Neural cell (in vitro differentiated cells): ENCODE measurements around the gene EFTUD2. TPM values are rescaled to one million over a fixed set of nuclear protein-coding genes. Genes with fewer than 3 reads are reported as not detected.

ENCODE experiments used
- H2AFZ ChIP-seq: fragments of 200-600, 300-800 bp; sonication (generic), shearing (Covaris generic); 2 replicates; pipeline ENCODE4 v1.6.0; 2014; ENCODE audit warnings: low read depth, mild to moderate bottlenecking, antibody characterized with exemption, low read length, moderate library complexity
- H3F3A ChIP-seq: fragments of 200-600 bp; shearing (Covaris generic); 2 replicates; pipeline ENCODE4 v1.6.1; 2016; ENCODE audit warnings: mild to moderate bottlenecking, moderate library complexity, mixed read lengths, antibody characterized with exemption, low read length; ENCODE audit not compliant: insufficient read depth, poor library complexity, severe bottlenecking
- H3K27ac ChIP-seq: fragments of 200-600, 300-800 bp; sonication (generic), shearing (Covaris generic); 2 replicates; pipeline ENCODE4 v1.5.1; 2014; ENCODE audit warnings: mild to moderate bottlenecking, low read length, moderate library complexity
- H3K27me3 ChIP-seq: fragments of 300-800, 200-600 bp; sonication (generic), shearing (Covaris generic); 2 replicates; pipeline ENCODE4 v1.6.0; 2014; ENCODE audit warnings: mild to moderate bottlenecking, low read depth, low read length, moderate library complexity; ENCODE audit not compliant: insufficient read depth
- H3K36me3 ChIP-seq: fragments of 300-800, 200-600 bp; sonication (generic), shearing (Covaris generic); 2 replicates; pipeline ENCODE4 v1.5.1; 2014; ENCODE audit warnings: mild to moderate bottlenecking, antibody characterized with exemption, low read length, moderate library complexity; ENCODE audit not compliant: insufficient read depth
- H3K4me2 ChIP-seq: fragments of 300-800, 200-600 bp; sonication (generic), shearing (Covaris generic); 2 replicates; pipeline ENCODE4 v1.6.0; 2014; ENCODE audit warnings: mild to moderate bottlenecking, low read length
- H3K4me3 ChIP-seq: fragments of 300-800, 200-600 bp; sonication (generic), shearing (Covaris generic); 2 replicates; pipeline ENCODE4 v1.5.1; 2014; ENCODE audit warnings: mild to moderate bottlenecking, low read length, moderate library complexity
- H3K79me2 ChIP-seq: fragments of 200-600 bp; shearing (Covaris generic); replicated peaks from 2 replicates; pipeline ENCODE4 v1.6.0; 2014; ENCODE audit warnings: mild to moderate bottlenecking, low read length, moderate library complexity; ENCODE audit not compliant: insufficient read depth
- H3K9ac ChIP-seq: fragments of 300-800, 200-600 bp; sonication (generic), shearing (Covaris generic); 2 replicates; pipeline ENCODE4 v1.6.1; 2016; ENCODE audit warnings: mild to moderate bottlenecking, low read length, mixed read lengths
- H3K9me2 ChIP-seq: fragments of 200-600 bp; shearing (Covaris generic); 2 replicates; pipeline ENCODE4 v1.6.1; 2016; ENCODE audit warnings: mild to moderate bottlenecking, low read length, mixed read lengths; ENCODE audit not compliant: insufficient read depth
- H3K9me3 ChIP-seq: fragments of 200-600, 300-800 bp; sonication (generic), shearing (Covaris generic); 2 replicates; pipeline ENCODE4 v1.6.1; 2016; ENCODE audit warnings: mild to moderate bottlenecking, mixed run types, low read length, moderate library complexity, mixed read lengths
- H4K20me1 ChIP-seq: fragments of 200-600 bp; shearing (Covaris generic); 2 replicates; pipeline ENCODE4 v1.6.1; 2016; ENCODE audit warnings: mild to moderate bottlenecking, mixed run types; ENCODE audit not compliant: insufficient read depth
- EP300 ChIP-seq: fragments of 450-650 bp; conservative IDR thresholded peaks from 2 replicates; pipeline ENCODE4 v1.6.1; 2014; ENCODE audit warnings: antibody characterized with exemption, mild to moderate bottlenecking, moderate library complexity; ENCODE audit not compliant: poor library complexity, severe bottlenecking
- EZH2 ChIP-seq: fragments of 200-600, 300-800 bp; shearing (Covaris generic), sonication (generic); IDR thresholded peaks from 2 replicates; pipeline ENCODE4 v1.6.1; 2014; ENCODE audit warnings: antibody characterized with exemption, low read length, borderline replicate concordance, mild to moderate bottlenecking; ENCODE audit not compliant: insufficient read depth, poor library complexity, severe bottlenecking
- MXI1 ChIP-seq: fragments of 450-650 bp; conservative IDR thresholded peaks from 2 replicates; pipeline ENCODE4 v1.6.1; 2014; ENCODE audit warnings: antibody characterized with exemption, mild to moderate bottlenecking; ENCODE audit not compliant: poor library complexity, severe bottlenecking
- RAD21 ChIP-seq: fragments of 450-650 bp; conservative IDR thresholded peaks from 2 replicates; pipeline ENCODE4 v1.6.1; 2014; ENCODE audit warnings: antibody characterized with exemption, mild to moderate bottlenecking, moderate library complexity
- REST ChIP-seq: IDR thresholded peaks from 2 replicates; pipeline ENCODE4 v1.6.1; 2012; ENCODE audit warnings: borderline replicate concordance
- SMC3 ChIP-seq: fragments of 450-650 bp; conservative IDR thresholded peaks from 2 replicates; pipeline ENCODE4 v1.6.1; 2014; ENCODE audit warnings: antibody characterized with exemption, mild to moderate bottlenecking, moderate library complexity; ENCODE audit not compliant: poor library complexity
- TAF1 ChIP-seq: IDR thresholded peaks from 2 replicates; pipeline ENCODE4 v1.6.1; 2012; ENCODE audit warnings: low read depth
- polyA plus RNA-seq: library from polyadenylated mRNA; depleted of rRNA; stranded (reverse); fragments of >200 nt; gene quantifications from 2 replicates; pipeline ENCODE4 v1.2.3, GENCODE V29; 2014
- TF ChIP-seq, protein P1 (sequence below): fragments of 450-650 bp; IDR thresholded peaks from 2 replicates; pipeline ENCODE4 v1.5.1; 2014; ENCODE audit warnings: antibody characterized with exemption, mild to moderate bottlenecking, moderate library complexity; ENCODE audit not compliant: poor library complexity, severe bottlenecking

EFTUD2 gene
- polyA plus RNA-seq, 1 donor from 2014 or later: 69.4 TPM

GRCh38 chr17:44863061-44863918, 36.0 kb downstream of the EFTUD2 start:
- H3K27ac ChIP-seq: no peak overlapping the region
- no peak overlapping the region for H3K9ac ChIP-seq
- no peak overlapping the region for H2AFZ ChIP-seq
- no peaks in the 10 kb centered on the region for H3K79me2 ChIP-seq
- H3K36me3 ChIP-seq: peaks cover 1% of the 10 kb centered on the region
- H3F3A ChIP-seq: no peaks in the 10 kb centered on the region
- no peaks in the 10 kb centered on the region for H3K9me3 ChIP-seq
- no peaks in the 10 kb centered on the region for H4K20me1 ChIP-seq
- no peaks in the 10 kb centered on the region for H3K27me3 ChIP-seq
- H3K4me2 ChIP-seq: no peak overlapping the region
- TF ChIP-seq REST: no peak
- TF ChIP-seq MXI1: no peak
- H3K9me2 ChIP-seq: no peaks in the 10 kb centered on the region
- no peak overlapping the region for H3K4me3 ChIP-seq

GRCh38 chr17:44862278-44862914, 36.8 kb downstream of the EFTUD2 start:
- no peaks in the 10 kb centered on the region for H3K9me2 ChIP-seq
- no peaks in the 10 kb centered on the region for H3K36me3 ChIP-seq
- no peaks in the 10 kb centered on the region for H3K79me2 ChIP-seq
- H2AFZ ChIP-seq: no peak overlapping the region
- no peak overlapping the region for H3K27ac ChIP-seq
- H3K4me2 ChIP-seq: no peak overlapping the region
- H3K9ac ChIP-seq: no peak overlapping the region
- H3K9me3 ChIP-seq: no peaks in the 10 kb centered on the region
- no peaks in the 10 kb centered on the region for H4K20me1 ChIP-seq
- no peaks in the 10 kb centered on the region for H3K27me3 ChIP-seq
- TF ChIP-seq EP300 (no peak), RAD21 (no peak), SMC3 (no peak), EZH2 (no peak), TAF1 (no peak), MXI1 (no peak)
- TF ChIP-seq, protein P1, sequence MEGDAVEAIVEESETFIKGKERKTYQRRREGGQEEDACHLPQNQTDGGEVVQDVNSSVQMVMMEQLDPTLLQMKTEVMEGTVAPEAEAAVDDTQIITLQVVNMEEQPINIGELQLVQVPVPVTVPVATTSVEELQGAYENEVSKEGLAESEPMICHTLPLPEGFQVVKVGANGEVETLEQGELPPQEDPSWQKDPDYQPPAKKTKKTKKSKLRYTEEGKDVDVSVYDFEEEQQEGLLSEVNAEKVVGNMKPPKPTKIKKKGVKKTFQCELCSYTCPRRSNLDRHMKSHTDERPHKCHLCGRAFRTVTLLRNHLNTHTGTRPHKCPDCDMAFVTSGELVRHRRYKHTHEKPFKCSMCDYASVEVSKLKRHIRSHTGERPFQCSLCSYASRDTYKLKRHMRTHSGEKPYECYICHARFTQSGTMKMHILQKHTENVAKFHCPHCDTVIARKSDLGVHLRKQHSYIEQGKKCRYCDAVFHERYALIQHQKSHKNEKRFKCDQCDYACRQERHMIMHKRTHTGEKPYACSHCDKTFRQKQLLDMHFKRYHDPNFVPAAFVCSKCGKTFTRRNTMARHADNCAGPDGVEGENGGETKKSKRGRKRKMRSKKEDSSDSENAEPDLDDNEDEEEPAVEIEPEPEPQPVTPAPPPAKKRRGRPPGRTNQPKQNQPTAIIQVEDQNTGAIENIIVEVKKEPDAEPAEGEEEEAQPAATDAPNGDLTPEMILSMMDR: no peak
- no peaks in the 10 kb centered on the region for H3F3A ChIP-seq
- no peak overlapping the region for H3K4me3 ChIP-seq
